HG03039 (cell line): ENCODE results near the gene GPR3.
"Not testable (repeated sequence)": the region's sequence is repeated elsewhere in the genome, so short reads cannot be mapped to it uniquely, and the experiment has no call there.

Experiments used
- ATAC-seq: cut with Tn5 transposase; IDR thresholded peaks from one replicate; pipeline ENCODE4 v1.9.1; 2021; ENCODE audit warnings: mild to moderate bottlenecking, moderate library complexity; ENCODE audit not compliant: unreplicated experiment

Gene GPR3

GRCh38 chr1:27398405-27399149, 6.2 kb downstream of the GPR3 start:
- ATAC-seq = no peak

GRCh38 chr1:27399251-27400025, 7.0 kb downstream of the GPR3 start:
- ATAC-seq = no peak

GRCh38 chr1:27400082-27400962, 7.9 kb downstream of the GPR3 start:
- ATAC-seq = no peak

GRCh38 chr1:27400963-27401341, 8.5 kb downstream of the GPR3 start:
- no peak for ATAC-seq

- no peak for ATAC-seq
Observed at GRCh38 chr1:27402349-27402754, 9.9 kb downstream of the GPR3 start.

GRCh38 chr1:27403065-27403726, 10.8 kb downstream of the GPR3 start:
- no peak for ATAC-seq

GRCh38 chr1:27403931-27404330, 11.5 kb downstream of the GPR3 start:
- ATAC-seq = no peak

- no peak for ATAC-seq
Observed at GRCh38 chr1:27405074-27405473, 12.7 kb downstream of the GPR3 start.

- not testable (repeated sequence) for ATAC-seq
Observed at GRCh38 chr1:27405598-27406361, 13.4 kb downstream of the GPR3 start.

GRCh38 chr1:27406362-27406680, 13.9 kb downstream of the GPR3 start:
- no peak for ATAC-seq

- not testable (repeated sequence) for ATAC-seq
Observed at GRCh38 chr1:27406791-27407190, 14.4 kb downstream of the GPR3 start.

GRCh38 chr1:27408151-27408550, 15.7 kb downstream of the GPR3 start:
- no peak for ATAC-seq

- no peak for ATAC-seq
Observed at GRCh38 chr1:27409669-27410068, 17.2 kb downstream of the GPR3 start.

GRCh38 chr1:27410709-27411108, 18.3 kb downstream of the GPR3 start:
- no peak for ATAC-seq

GRCh38 chr1:27412502-27412901, 20.1 kb downstream of the GPR3 start:
- ATAC-seq = no peak

GRCh38 chr1:27413004-27413403, 20.6 kb downstream of the GPR3 start:
- ATAC-seq = no peak

GRCh38 chr1:27414091-27414490, 21.7 kb downstream of the GPR3 start:
- ATAC-seq = no peak

- no peak for ATAC-seq
Observed at GRCh38 chr1:27416387-27417111, 24.1 kb downstream of the GPR3 start.

- ATAC-seq = no peak
Observed at GRCh38 chr1:27417713-27418112, 25.3 kb downstream of the GPR3 start.
